NCI-H748 treated with DMSO at 0.1 percent for 48 hours (cell line): ENCODE data around the gene DNAJC12.
"Not testable (repeated sequence)": the region's sequence is repeated elsewhere in the genome, so short reads cannot be mapped to it uniquely, and the experiment has no call there.

Experiments
- DNase-seq: peaks from one replicate; lab custom pipeline; 2025; lab: John Stamatoyannopoulos, UW

DNAJC12 gene

GRCh38 chr10:67790534-67791408 lies 47.2 kb downstream of the DNAJC12 start:
- DNase-seq: no peak

- DNase-seq: no peak
Observed at GRCh38 chr10:67789769-67790168, 48.2 kb downstream of the DNAJC12 start.

GRCh38 chr10:67788028-67788886 lies 49.7 kb downstream of the DNAJC12 start:
- DNase-seq: peak; percentile 5

GRCh38 chr10:67785098-67785497 lies 52.9 kb downstream of the DNAJC12 start:
- DNase-seq: peak; percentile 8

- DNase-seq: no peak
Observed at GRCh38 chr10:67784474-67784873, 53.5 kb downstream of the DNAJC12 start.

GRCh38 chr10:67783606-67784294 lies 54.2 kb downstream of the DNAJC12 start:
- DNase-seq: no peak

GRCh38 chr10:67782530-67782929 lies 55.5 kb downstream of the DNAJC12 start:
- no peak for DNase-seq

- no peak for DNase-seq
Observed at GRCh38 chr10:67780759-67781538, 57.0 kb downstream of the DNAJC12 start.

- DNase-seq: not testable (repeated sequence)
Observed at GRCh38 chr10:67780204-67780621, 57.8 kb downstream of the DNAJC12 start.

GRCh38 chr10:67779465-67780203 lies 58.4 kb downstream of the DNAJC12 start:
- DNase-seq: peak; percentile 65

GRCh38 chr10:67776371-67776770 lies 61.6 kb downstream of the DNAJC12 start:
- DNase-seq: no peak

GRCh38 chr10:67775279-67775678 lies 62.7 kb downstream of the DNAJC12 start:
- no peak for DNase-seq

- no peak for DNase-seq
Observed at GRCh38 chr10:67772894-67773511, 65.0 kb downstream of the DNAJC12 start.

GRCh38 chr10:67772151-67772550 lies 65.8 kb downstream of the DNAJC12 start:
- no peak for DNase-seq

- no peak for DNase-seq
Observed at GRCh38 chr10:67771200-67771599, 66.8 kb downstream of the DNAJC12 start.

- no peak for DNase-seq
Observed at GRCh38 chr10:67770537-67770936, 67.5 kb downstream of the DNAJC12 start.

GRCh38 chr10:67767244-67767643 lies 70.7 kb downstream of the DNAJC12 start:
- no peak for DNase-seq

- DNase-seq: peak; percentile 85
Observed at GRCh38 chr10:67764012-67764822, 73.8 kb downstream of the DNAJC12 start.

GRCh38 chr10:67763499-67764011 lies 74.4 kb downstream of the DNAJC12 start:
- peak; percentile 64 for DNase-seq
